Transverse colon (tissue), 4 donors: ENCODE measurements around the gene ERP44. TPM values are rescaled to one million over a fixed set of nuclear protein-coding genes. Genes with fewer than 3 reads are reported as not detected.

Experiments used
- DNase-seq: peaks from one replicate; pipeline ENCODE4 v3.0.0-alpha.2; 2019
- H3K27ac ChIP-seq, 4 donors: fragments of 200-600 bp; sonication (generic); 2 replicates each; pipeline ENCODE4 v1.5.1; 2016 to 2018; ENCODE audit warnings: inconsistent platforms in 4 of 4
- H3K27me3 ChIP-seq: fragments of 200-600 bp; sonication (generic); 2 replicates; pipeline ENCODE4 v1.5.1; 2017; ENCODE audit warnings: inconsistent platforms
- H3K36me3 ChIP-seq, 4 donors: fragments of 200-600 bp; sonication (generic); 2 replicates each; pipeline ENCODE4 v1.5.1; 2017 to 2019; ENCODE audit warnings: inconsistent platforms in 4 of 4
- H3K4me1 ChIP-seq, 4 donors: fragments of 200-600 bp; sonication (generic); 2 replicates each; pipeline ENCODE4 v1.5.1; 2017 to 2020; ENCODE audit warnings: inconsistent platforms in 4 of 4
- H3K4me3 ChIP-seq, 4 donors: fragments of 200-600 bp; sonication (generic); 1 replicate in 1 of 4; 2 replicates in 3 of 4; pipeline versions ENCODE4 v1.5.1 to v1.6.1; 2017 to 2019; ENCODE audit warnings: inconsistent platforms in 4 of 4
- H3K9me3 ChIP-seq, 2 donors: fragments of 200-600 bp; sonication (generic); 2 replicates each; pipeline ENCODE4 v1.5.1; 2017 to 2019; ENCODE audit warnings: inconsistent platforms in 2 of 2
- EP300 ChIP-seq: sonication (generic); formaldehyde crosslinking; IDR thresholded peaks from one replicate; pipeline ENCODE4 v1.6.1; 2017; ENCODE audit warnings: antibody characterized with exemption, low read depth
- POLR2A ChIP-seq: fragments of 450-650 bp; IDR thresholded peaks from one replicate; pipeline ENCODE4 v1.6.1; 2016; ENCODE audit warnings: antibody characterized with exemption, mild to moderate bottlenecking, moderate library complexity
- POLR2AphosphoS5 ChIP-seq, 3 donors: sonication (generic); formaldehyde crosslinking; IDR thresholded peaks; one replicate each; pipeline ENCODE4 v1.6.1; 2016; ENCODE audit warnings: antibody characterized with exemption in 3 of 3
- WGBS, 2 donors: methylation state at CpG; one replicate each; pipeline ENCODE4 v1.1.5; 2018; ENCODE audit warnings: low coverage in 1 of 2; 5-methylcytosine and 5-hydroxymethylcytosine counted together
- in situ Hi-C, 4 donors: fragments of 200-750 bp; cut with MboI; loops; one replicate each; pipeline versions ENCODE4 v1.15.0 to v1.15.1; 2017; ENCODE audit warnings: low sequenced_read_pairs in 3 of 4, low pct_ligation_motif_present in 1 of 4, low pct_unique_long_range_greater_than_20kb in 1 of 4
- intact Hi-C: fragments of 100-400 bp; cut with DNase I; formaldehyde crosslinking; loops from one replicate; pipeline ENCODE4 v1.15.1; 2023; ENCODE audit warnings: low total_unique reads
- total RNA-seq, 4 donors: library from RNA; depleted of rRNA; stranded (reverse); fragments of >200 nt; gene quantifications; one replicate each; pipeline ENCODE4 v1.1.0, GENCODE V29; 2016
- TF ChIP-seq, protein P1 (sequence below), 5 experiments: fragments of 200-600 bp in 3 of 5; fragments of 450-650 bp in 2 of 5; sonication (generic) in 3 of 5; IDR thresholded peaks; 1 replicate in 2 of 5; 2 replicates in 3 of 5; pipeline ENCODE4 v1.5.1; 2016 to 2017; ENCODE audit warnings: antibody characterized with exemption in 5 of 5, inconsistent platforms in 3 of 5, mild to moderate bottlenecking in 2 of 5, moderate library complexity in 1 of 5

Gene ERP44
- total RNA-seq, 4 donors from 2014 or later, result 7.8 to 18.7 (median 16.4) TPM

DNA sequence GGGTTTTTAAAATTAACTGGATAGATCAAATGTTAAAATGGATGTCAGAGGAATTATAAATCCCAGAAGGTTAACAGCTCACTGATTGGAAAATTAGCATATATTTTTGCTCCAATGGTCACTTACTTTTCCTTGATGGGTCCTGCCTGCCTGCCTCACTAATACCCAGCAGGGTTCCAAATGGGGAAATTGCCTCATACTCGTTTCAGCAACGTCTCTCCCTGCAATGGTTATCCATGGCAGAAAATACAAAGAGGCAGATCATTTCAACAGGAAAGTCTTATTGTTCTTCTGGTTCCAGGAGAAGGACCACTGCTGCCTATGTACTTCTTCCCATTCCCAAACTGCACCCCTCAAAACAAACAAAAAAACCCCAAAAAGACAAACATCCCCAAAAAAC is 71.3 kb downstream of the ERP44 start:
- no peak overlapping the region for H3K4me3 ChIP-seq
- 69 to 73% methylated on average over 2 of the region's 2 CpGs for WGBS, 2 donors
- no peaks in the 10 kb centered on the region for H3K9me3 ChIP-seq
- no peak for TF ChIP-seq POLR2A
- TF ChIP-seq, protein P1, sequence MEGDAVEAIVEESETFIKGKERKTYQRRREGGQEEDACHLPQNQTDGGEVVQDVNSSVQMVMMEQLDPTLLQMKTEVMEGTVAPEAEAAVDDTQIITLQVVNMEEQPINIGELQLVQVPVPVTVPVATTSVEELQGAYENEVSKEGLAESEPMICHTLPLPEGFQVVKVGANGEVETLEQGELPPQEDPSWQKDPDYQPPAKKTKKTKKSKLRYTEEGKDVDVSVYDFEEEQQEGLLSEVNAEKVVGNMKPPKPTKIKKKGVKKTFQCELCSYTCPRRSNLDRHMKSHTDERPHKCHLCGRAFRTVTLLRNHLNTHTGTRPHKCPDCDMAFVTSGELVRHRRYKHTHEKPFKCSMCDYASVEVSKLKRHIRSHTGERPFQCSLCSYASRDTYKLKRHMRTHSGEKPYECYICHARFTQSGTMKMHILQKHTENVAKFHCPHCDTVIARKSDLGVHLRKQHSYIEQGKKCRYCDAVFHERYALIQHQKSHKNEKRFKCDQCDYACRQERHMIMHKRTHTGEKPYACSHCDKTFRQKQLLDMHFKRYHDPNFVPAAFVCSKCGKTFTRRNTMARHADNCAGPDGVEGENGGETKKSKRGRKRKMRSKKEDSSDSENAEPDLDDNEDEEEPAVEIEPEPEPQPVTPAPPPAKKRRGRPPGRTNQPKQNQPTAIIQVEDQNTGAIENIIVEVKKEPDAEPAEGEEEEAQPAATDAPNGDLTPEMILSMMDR (IDR thresholded peaks at IDR 0.05), result no peak
- TF ChIP-seq POLR2AphosphoS5 (IDR thresholded peaks at IDR 0.05), result no peak
- TF ChIP-seq EP300, result no peak
- peaks cover 0 to 9% (median 0%) of the 10 kb centered on the region in 4 donors for H3K4me1 ChIP-seq
- intact Hi-C loops (no loop called here), in situ Hi-C loops (loop anchor here (10.0 to 25.0 kb wide), 3 partner anchors 185 to 310 kb away; no protein-coding TSS in a partner anchor)
- peaks cover 0 to 7% (median 0%) of the 10 kb centered on the region in 4 donors for H3K36me3 ChIP-seq
- no peak for DNase-seq
- no peak overlapping the region for H3K27ac ChIP-seq
- H3K27me3 ChIP-seq, result no peaks in the 10 kb centered on the region

DNA sequence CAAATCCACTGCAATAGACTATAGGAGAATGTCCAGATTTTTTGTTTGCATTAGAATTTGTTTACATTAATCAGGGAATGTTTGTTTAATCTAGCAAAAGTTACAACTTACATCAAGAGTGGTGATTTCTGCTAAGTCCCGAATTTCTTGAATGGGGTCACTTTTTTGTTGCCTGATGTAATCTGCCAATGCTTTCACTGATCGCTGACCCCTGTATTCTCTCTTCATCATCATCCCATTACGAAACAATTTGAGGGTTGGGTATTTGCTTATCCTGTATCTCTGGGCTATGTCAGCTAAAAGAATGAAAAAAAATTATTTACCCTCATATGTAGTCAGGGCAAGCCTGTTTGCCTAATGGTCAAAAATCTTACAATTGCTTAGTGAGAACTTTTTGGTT is 76.9 kb downstream of the ERP44 start:
- DNase-seq, result no peak
- in situ Hi-C loops, result loop anchor here in 2 of 4 donors (10.0 to 25.0 kb wide), 3 partner anchors 203 to 835 kb away; partner anchors contain the start of gene NR4A3 (in 2 of the 2)
- intact Hi-C loops, result no loop called here

DNA sequence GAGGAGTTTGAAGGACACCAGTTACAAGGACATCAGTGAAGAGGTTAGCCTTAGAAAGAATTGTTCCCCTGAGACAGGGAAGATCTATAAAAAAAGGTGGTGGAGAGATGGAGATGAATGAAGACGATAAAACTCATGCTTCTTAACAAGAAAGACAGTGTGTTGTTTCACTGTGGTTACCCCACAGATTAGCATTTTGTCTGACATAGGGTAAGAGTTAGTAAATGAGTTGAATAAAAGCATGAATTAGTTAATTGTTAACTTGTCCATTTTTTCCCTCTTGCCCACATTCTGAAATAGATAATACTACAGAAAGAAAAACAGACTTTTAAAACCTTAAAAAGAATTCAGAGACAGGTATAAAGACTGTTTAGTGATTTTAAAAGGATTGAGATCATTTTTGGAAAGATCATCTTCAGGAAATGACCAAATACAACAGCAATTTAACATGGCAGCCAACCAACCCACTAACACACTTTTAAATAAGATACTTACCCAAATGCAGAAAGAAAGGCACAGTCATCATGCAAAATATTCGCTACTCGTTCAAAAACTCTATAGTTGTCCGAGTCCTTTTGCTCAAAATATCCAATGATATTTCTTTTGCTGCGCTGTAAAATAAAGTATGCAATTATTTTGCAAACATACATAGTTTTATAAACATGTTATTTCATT is 78.5 kb downstream of the ERP44 start:
- in situ Hi-C loops, result loop anchor here in 2 of 4 donors (10.0 to 25.0 kb wide), 3 partner anchors 205 to 833 kb away; partner anchors contain the start of gene NR4A3 (in 2 of the 2)
- Histone ChIP-seq H3K36me3 (peaks cover 0 to 25% (median 5%) of the 10 kb centered on the region in 4 donors), H3K27me3 (no peaks in the 10 kb centered on the region), H3K4me3 (no peak overlapping the region), H3K27ac (no peak overlapping the region), H3K9me3 (no peaks in the 10 kb centered on the region), H3K4me1 (no peaks in the 10 kb centered on the region)
- 93 to 95% methylated on average over 5 of the region's 5 CpGs for WGBS, 2 donors
- TF ChIP-seq POLR2A (no peak), EP300 (no peak), POLR2AphosphoS5 (IDR thresholded peaks at IDR 0.05) (no peak)
- TF ChIP-seq, protein P1 (IDR thresholded peaks at IDR 0.05), result no peak
- no peak for DNase-seq
- intact Hi-C loops, result no loop called here

More for the DNA sequence above, 76.9 kb downstream of the ERP44 start:
- TF ChIP-seq EP300 (no peak), POLR2A (no peak), POLR2AphosphoS5 (IDR thresholded peaks at IDR 0.05) (no peak)
- TF ChIP-seq, protein P1 (IDR thresholded peaks at IDR 0.05), result no peak
- H3K4me3 ChIP-seq, result no peak overlapping the region
- peaks cover 0 to 25% (median 5%) of the 10 kb centered on the region in 4 donors for H3K36me3 ChIP-seq
- H3K27ac ChIP-seq, result no peak overlapping the region
- H3K9me3 ChIP-seq, result no peaks in the 10 kb centered on the region
- H3K4me1 ChIP-seq, result no peaks in the 10 kb centered on the region
- H3K27me3 ChIP-seq, result no peaks in the 10 kb centered on the region
- WGBS, 2 donors, result 93 to 99% methylated on average over 3 of the region's 3 CpGs

DNA sequence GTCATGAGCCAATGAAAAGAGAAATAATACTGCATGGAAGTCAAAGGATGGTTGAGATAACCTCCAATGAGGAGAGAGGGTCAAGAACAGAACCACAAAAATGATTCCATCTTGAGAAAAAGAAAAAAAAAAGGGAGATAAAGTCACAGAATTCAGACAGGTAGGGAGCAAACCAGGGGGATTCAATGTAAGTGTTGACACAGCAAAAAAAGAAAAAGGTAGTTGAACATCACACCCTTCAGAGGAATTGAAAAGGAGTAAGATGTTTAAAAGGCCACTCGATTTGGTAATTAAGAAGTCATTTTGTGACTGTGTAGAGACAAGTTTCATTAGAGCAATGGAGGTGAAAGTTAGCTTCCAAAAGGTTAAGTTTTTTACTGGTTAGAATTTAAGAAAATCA is 79.3 kb downstream of the ERP44 start:
- TF ChIP-seq, protein P1 (IDR thresholded peaks at IDR 0.05), result no peak
- TF ChIP-seq EP300, result no peak
- no peak for TF ChIP-seq POLR2A
- TF ChIP-seq POLR2AphosphoS5 (IDR thresholded peaks at IDR 0.05), result no peak
- H3K4me3 ChIP-seq, result no peak overlapping the region
- H3K9me3 ChIP-seq, result no peaks in the 10 kb centered on the region
- no peaks in the 10 kb centered on the region for H3K4me1 ChIP-seq
- H3K36me3 ChIP-seq, result peaks cover 0 to 25% (median 5%) of the 10 kb centered on the region in 4 donors
- in situ Hi-C loops (loop anchor here in 2 of 4 donors (25.0 kb wide), 2 partner anchors 207 to 832 kb away; partner anchors contain the start of gene NR4A3 (in 2 of the 2)), intact Hi-C loops (no loop called here)
- no peaks in the 10 kb centered on the region for H3K27me3 ChIP-seq
- H3K27ac ChIP-seq, result no peak overlapping the region
- no peak for DNase-seq
- 93 to 100% methylated on average over 1 of the region's 1 CpG for WGBS, 2 donors
